ENCODE data around the gene KRTAP13-4.

DNA sequence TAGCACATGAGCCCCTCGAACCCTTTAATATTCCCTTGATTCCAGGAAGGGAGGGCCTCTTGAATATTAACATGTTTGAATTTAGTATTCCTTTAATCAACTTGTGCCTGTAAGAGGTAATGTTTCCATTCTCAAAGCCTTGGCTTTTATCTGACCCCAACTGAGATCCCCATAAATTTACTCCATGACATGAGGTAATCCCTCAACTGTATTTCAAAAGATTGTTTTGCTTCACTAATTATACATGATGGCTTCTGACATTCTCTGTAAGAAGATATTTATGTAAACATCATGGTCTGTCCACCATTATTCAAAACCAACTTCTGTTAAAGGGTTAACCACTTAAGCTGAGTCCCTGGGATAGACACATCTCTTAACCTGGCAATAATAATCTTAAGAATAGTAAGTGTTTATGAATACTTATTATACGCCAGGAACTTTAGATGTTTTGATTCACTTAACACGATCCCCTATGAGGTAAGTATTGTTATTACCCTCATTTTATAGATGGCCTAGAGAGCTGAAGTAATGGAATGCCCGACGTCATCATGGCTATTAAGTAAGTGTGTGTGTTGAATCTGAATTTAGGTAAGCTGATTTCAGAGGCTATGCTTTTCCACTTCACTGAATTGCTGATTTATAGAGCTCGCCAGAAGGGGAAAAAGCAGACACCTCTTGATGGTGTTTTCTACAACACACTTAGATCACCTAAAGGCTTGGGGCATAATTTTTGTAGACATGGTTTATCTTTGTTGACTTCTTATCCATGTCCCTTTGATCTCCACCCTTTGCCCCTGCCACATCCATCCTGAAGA lies 39.1 kb downstream of the KRTAP13-4 start:
- no peak for TF ChIP-seq CTCF (IDR thresholded peaks at IDR 0.05)
- no peak for TF ChIP-seq POLR2A (IDR thresholded peaks at IDR 0.05)

All from adrenal gland (tissue), 5 donors.